Measurements from ENCODE around the gene NOTCH4. TPM values are rescaled to one million over a fixed set of nuclear protein-coding genes. Genes with fewer than 3 reads are reported as not detected.
A peak's percentile ranks its signal among the peaks of the same experiment; 100 is the strongest.

Gene NOTCH4
- total and polyA plus RNA-seq, 9 of the 15 experiments (the other 6 are each of a cell fraction or from before 2014, with no cell fraction given) = 0.24 to 4.3 (median 1.7) TPM

GRCh38 chr6:32175711-32176475 is 48.0 kb downstream of the NOTCH4 start, which contains the start of gene AGPAT1 (continued):
- no peak for TF ChIP-seq ZNF592 (IDR thresholded peaks at IDR 0.05)
- peak; percentile 82; the same call in 1 of the 2 replicates for TF ChIP-seq PHF8 (IDR thresholded peaks at IDR 0.05; ENCODE audit: borderline replicate concordance, low read length)
- TF ChIP-seq, protein P1, sequence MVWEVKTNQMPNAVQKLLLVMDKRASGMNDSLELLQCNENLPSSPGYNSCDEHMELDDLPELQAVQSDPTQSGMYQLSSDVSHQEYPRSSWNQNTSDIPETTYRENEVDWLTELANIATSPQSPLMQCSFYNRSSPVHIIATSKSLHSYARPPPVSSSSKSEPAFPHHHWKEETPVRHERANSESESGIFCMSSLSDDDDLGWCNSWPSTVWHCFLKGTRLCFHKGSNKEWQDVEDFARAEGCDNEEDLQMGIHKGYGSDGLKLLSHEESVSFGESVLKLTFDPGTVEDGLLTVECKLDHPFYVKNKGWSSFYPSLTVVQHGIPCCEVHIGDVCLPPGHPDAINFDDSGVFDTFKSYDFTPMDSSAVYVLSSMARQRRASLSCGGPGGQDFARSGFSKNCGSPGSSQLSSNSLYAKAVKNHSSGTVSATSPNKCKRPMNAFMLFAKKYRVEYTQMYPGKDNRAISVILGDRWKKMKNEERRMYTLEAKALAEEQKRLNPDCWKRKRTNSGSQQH (CRISPR knock-in tag; IDR thresholded peaks at IDR 0.05) = peak; percentile 83; the same call in 1 of the 2 replicates
- peak; percentile 27 for TF ChIP-seq KDM5B (IDR thresholded peaks at IDR 0.05; ENCODE audit: insufficient replicate concordance, low read depth, low read length)
- TF ChIP-seq RFX5 (IDR thresholded peaks at IDR 0.05; ENCODE audit: low read depth, low read length) = no peak
- no peak for TF ChIP-seq MYNN (IDR thresholded peaks at IDR 0.05)
- no peak for TF ChIP-seq MYNN (CRISPR knock-in tag; IDR thresholded peaks at IDR 0.05)
- no peak for TF ChIP-seq XRCC5 (IDR thresholded peaks at IDR 0.05; ENCODE audit: low read depth, low read length)
- no peak for TF ChIP-seq ETV6 (IDR thresholded peaks at IDR 0.05; ENCODE audit: borderline replicate concordance in 1 of 2, low read depth in 2 of 2, low read length in 1 of 2)
- no peak for TF ChIP-seq ETV6 (CRISPR knock-in tag; IDR thresholded peaks at IDR 0.05; ENCODE audit: borderline replicate concordance)
- TF ChIP-seq NCOA1 (IDR thresholded peaks at IDR 0.05; ENCODE audit: low read depth) = no peak
- TF ChIP-seq DLX4 (CRISPR knock-in tag; IDR thresholded peaks at IDR 0.05) = 0 out of 2 replicates have a peak, but pooled peaks have one; percentile 54
- no peak for TF ChIP-seq SETDB1 (IDR thresholded peaks at IDR 0.05; ENCODE audit: low read length)
- TF ChIP-seq DACH1 (IDR thresholded peaks at IDR 0.05; ENCODE audit: partially characterized antibody) = no peak
- no peak for TF ChIP-seq SAFB (IDR thresholded peaks at IDR 0.05; ENCODE audit: borderline replicate concordance, low read depth, low read length)
- 0 out of 2 replicates have a peak, but pooled peaks have one; percentile 9 for TF ChIP-seq MTA2 (IDR thresholded peaks at IDR 0.05; ENCODE audit: low read depth)
- no peak for TF ChIP-seq RHOXF2B (CRISPR knock-in tag; conservative IDR thresholded peaks at IDR 0.05)
- TF ChIP-seq ADNP (tag; IDR thresholded peaks at IDR 0.05) = no peak
- no peak; the same call in 1 of the 2 replicates for TF ChIP-seq ETS1 (conservative IDR thresholded peaks at IDR 0.05; ENCODE audit: control insufficient read depth, low read depth, low read length)

All from K562 (cell line).